HG02642 (cell line): ENCODE measurements around the gene IQUB.
"Not testable (repeated sequence)": the region's sequence is repeated elsewhere in the genome, so short reads cannot be mapped to it uniquely, and the experiment has no call there.

Experiments
- ATAC-seq: cut with Tn5 transposase; IDR thresholded peaks from one replicate; pipeline ENCODE4 v1.9.1; 2021; ENCODE audit warnings: mild to moderate bottlenecking; ENCODE audit not compliant: unreplicated experiment, poor library complexity

IQUB gene

DNA sequence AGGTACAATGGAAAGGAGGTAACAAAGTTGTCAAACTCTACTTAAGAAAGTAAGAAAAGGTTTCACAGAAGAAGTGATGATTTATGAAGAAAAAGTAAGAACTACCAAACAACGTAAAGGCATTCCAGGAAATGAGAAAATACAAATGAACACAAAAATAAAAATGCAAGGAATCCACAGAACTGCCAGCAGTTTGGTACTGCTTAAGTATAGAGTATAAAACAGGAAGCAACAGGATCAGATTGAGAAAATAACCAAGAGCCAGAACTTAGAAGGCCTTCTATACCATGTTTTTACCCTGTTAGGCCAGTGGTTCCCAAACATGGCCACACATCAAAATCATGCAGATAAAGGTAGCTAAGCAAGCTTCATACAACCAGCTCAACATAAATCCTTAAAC, 14.0 kb upstream of the IQUB start:
- ATAC-seq = no peak

DNA sequence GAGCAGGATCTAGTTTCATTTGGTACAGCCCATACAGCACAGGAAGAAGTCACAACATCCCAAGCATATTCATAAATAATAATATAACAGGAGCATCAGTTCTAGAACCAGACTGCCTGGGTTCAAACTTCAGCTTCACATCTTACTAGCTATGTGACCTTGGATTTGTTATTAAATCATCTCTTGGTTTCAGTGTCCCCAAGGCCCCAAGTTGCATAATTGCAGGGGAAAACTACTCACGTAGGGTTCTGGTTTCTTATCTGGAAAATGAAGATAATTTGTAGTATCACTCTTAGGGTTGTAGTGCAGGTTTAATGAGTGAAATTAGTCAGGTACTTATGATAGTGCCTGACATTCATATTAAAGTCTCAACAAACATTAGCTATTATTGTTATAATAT, 5.5 kb upstream of the IQUB start:
- no peak for ATAC-seq

DNA sequence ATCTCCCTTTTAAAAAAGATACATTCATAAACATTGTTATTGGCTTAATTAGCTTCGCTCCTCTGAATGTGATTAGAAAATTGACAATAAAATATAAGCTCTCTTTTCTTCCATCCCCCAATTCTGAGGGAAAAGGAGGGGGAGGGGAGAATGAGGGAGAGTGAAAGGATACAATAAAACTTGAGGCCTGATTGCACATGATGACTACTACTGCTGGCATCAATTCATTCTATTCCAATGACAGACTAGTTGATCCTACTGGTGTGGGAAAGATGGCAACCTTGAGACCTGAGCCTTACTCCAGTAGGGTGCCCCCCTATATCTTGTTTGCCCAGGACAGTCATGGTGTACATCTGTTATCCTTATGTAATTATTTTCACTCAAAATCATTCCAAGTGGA, 4.5 kb upstream of the IQUB start:
- ATAC-seq = no peak

DNA sequence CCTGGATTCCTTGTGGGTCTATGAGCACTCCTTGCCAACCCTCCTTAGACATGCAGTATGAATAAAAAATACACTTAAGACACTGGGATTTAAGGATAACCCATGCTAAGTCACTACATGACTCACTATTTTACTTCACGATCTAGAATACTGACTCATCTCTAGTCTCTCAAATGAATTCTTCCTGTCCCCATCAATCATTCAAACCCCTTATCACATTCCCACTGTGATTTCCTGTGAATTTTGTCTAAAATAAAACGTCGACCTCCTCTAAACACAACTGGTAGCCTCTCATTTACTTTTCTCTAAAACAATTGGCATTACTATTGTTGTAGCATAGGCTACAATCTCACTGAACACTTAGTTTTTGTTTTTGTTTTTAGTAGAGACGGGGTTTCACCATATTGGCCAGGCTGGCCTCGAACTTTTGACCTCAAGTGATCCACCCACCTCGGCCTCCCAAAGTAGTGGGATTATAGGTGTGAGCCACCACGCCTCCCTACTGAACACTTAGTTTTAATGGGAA, 3.9 kb upstream of the IQUB start:
- no peak for ATAC-seq

DNA sequence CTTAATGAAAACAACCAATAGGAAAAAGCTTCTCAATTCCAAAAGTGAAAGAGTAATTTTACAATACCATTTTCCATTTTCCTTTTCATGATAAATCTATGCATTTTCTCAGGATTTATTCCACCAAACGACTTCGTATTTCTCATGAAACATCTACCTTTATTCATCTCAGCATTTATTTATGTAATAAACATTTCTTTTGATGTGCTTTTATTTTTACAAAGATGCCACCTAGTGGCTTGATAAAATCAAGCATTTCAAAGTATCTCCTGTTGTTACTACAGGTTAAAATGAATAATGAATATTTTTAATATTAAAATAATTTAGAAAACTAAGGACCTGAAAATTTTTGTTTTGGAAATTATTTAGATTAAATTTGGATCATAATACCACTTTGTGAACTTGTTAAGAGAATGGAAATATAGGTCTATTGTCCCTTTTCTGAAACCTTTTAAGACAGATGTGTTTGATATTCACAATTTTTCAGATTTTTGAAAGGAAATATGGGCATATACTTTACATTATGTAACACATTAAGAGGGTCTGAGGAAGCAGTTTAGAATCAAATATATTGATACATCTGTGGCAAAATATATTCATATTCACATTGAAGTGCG, 2.7 kb upstream of the IQUB start:
- no peak for ATAC-seq

DNA sequence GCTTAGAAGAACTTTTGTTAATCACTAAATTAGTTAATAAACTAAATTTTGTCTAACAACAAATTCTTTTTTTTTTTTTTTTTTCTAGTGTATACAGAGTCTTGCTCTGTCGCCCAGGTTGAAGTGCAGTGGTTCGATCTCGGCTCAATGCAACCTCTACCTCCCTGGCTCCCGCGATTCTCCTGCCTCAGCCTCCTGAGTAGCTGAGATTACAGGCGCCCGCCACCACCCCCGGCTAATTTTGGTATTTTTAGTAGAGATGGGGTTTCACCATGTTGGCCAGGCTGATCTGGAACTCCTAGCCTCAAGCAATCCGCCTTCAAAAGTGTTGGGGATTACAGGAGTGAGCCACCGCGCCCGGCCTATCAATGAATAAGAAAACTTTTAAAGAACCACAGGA, 1.1 kb upstream of the IQUB start:
- no peak for ATAC-seq

DNA sequence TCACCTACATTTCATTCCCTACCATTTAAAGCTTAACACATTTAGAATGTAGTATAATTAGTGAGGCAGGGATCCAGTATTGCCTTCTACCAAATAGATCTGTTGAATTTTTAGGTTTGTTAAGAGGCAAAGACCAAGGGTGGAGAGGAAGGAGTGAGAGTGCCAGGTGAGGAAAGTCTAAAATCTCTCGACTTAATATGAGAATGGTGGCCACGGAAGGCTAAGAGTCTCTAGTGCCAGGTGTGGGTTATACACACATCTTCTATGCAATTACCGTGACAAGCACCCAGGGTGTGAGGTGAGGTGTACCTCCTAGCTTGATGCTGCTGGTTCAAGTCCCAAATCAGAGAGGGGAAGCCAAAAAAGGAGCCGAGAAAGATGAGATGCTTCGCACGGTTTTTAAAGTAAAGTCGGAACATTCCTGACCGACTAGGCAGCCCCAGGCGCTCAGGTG, 439 bp downstream of the IQUB start:
- peak; percentile 17 for ATAC-seq

DNA sequence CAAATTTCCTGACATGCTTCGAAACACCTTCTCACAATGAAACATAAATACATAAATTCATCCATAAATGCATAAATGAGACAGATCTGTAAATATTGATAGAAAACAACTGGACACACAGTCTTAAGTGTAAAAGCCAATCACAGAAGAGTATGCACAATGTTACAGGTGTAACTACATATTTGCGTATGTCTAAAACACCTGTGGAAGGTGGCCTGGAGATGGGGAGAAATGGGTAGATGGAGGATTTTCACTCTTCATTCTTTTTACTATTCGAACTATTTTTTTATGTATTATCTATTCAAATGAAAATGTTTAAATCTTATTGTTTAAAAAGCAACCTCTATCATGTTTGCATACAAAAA, 860 bp downstream of the IQUB start:
- ATAC-seq = no peak

DNA sequence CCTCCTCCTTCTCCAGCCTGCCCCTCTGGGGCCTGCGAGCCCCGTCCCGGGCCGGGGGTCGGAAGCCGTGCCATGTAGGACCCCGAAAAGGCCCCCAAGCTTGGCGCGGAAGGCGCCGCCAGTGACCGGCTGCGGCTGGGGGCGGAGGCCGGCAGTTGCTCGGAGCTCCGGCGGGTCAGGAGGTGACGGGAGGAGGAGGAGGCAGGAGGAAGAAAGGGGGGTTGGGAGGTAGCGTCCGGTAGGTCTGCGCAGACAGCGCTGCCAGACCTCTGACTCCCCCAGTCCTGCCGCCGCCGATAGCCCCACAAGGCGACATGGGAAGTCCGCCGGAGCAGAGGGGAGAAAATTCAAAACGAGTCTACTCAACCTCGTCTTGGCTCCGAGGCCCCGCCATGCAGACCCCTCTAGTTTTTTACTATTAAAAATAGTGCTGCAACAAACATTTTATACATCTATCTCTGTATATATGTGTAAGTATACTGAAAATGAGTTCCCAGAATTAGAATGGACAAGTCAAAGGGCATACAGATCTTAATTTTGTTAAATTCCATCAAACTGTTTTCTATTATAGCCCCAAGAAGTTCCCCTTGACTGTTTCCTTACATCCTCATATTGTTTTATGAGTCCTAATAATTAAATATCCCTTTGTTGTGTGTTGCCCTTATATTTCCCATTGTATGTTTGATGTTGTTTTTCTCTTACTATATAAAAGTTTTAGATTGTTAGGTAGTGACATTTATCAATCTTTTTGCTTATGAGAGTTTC, 1.4 kb downstream of the IQUB start:
- peak; percentile 41 for ATAC-seq

DNA sequence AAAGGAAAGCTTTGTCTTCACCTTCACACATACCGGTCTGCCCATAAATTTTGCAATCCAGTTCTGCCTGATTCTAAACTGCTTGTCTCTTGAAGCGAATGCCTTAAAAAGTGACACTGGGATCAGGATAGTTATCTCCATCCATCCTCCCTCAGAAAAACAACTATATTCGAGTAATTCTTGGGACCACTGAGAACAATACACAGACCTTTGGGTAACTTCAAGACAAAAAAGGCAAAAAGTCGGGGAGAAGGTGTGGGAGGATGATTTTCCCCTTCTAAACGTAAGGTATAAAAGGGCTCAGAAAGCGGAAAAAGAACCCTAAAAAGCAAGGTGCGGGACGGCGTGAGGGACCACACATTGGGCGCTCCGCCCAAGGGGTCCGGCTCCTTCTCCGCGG, 2.1 kb downstream of the IQUB start:
- ATAC-seq = not testable (repeated sequence)

DNA sequence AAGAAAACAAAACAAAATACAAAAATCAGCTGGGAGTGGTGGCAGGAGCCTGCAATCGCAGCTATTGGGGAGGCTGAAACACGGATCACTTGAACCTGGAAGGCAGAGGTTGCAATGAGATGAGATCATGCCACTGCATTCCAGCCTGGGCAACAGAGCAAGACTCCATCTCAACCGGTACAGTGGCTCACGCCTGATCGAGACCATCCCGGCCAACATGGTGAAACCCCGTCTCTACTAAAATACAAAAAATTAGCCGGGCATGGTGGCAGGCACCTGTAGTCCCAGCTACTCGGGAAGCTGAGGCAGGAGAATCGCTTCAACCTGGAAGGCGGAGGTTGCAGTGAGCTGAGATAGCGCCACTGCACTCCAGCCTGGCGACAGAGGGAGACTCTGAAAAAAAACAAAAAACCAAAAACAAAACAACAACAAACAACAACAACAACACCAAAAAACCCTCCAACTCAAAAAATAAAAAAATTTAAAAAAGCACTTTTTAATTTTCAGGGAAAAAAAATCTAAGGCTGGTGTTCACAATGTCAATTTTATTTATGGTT, 4.3 kb downstream of the IQUB start:
- ATAC-seq = not testable (repeated sequence)

DNA sequence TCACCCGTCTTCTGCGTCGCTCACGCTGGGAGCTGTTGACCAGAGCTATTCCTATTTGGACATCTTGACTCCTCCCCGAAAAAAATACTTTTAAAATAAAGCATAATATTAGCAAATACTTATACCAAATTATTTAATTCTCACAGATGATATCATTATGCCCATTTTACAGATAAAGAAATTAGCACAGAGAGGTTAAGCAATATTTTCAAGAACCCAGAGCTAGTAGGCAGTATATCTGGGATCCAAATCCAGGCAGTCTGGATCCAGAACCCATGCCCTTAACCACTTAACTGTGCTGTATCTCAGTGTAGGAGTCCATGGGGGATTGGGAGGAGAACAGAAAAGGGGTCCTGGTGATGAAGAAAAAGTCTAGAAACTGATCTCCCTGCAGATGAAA, 6.1 kb downstream of the IQUB start:
- ATAC-seq = no peak

DNA sequence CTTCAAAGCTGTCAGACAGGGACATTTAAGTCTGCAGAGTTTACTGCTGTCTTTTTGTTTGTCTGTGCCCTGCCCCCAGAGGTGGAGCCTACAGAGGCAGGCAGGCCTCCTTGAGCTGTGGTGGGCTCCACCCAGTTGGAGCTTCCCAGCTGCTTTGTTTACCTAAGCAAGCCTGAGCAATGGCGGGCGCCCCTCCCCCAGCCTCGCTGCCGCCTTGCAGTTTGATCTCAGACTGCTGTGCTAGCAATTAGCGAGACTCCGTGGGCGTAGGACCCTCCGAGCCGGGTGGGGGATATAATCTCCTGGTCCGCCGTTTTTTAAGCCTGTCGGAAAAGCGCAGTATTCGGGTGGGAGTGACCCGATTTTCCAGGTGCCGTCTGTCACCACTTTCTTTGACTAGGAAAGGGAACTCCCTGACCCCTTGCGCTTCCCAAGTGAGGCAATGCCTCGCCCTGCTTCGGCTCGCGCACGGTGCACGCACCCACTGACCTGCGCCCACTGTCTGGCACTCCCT, 6.6 kb downstream of the IQUB start:
- ATAC-seq = not testable (repeated sequence)

DNA sequence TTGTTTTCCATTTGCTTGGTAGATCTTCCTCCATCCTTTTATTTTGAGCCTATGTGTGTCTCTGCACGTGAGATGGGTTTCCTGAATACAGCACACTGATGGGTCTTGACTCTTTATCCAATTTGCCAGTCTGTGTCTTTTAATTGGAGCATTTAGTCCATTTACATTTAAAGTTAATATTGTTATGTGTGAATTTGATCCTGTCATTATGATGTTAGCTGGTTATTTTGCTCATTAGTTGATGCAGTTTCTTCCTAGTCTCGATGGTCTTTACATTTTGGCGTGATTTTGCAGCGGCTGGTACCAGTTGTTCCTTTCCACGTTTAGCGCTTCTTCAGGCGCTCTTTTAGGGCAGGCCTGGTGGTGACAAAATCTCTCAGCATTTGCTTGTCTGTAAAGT, 7.9 kb downstream of the IQUB start:
- not testable (repeated sequence) for ATAC-seq

DNA sequence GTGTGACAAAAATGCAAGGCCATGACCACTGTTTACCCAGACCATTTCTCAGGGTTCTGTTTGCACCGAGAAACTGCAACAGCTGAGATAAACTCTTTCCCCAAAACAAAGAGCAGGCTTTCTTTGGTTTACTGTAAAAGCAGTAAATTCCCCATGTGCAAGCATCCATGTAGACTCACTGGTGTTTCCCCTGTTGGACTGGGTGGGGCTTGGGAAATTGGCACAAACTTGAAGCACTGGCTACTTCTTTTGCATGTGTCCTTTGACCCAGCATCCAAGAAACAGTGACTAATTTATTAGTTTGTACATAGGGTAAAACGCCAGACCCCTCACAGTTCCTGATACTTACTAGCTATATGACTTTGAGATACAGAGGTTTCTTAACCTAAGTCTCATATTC, 12.3 kb downstream of the IQUB start:
- no peak for ATAC-seq

DNA sequence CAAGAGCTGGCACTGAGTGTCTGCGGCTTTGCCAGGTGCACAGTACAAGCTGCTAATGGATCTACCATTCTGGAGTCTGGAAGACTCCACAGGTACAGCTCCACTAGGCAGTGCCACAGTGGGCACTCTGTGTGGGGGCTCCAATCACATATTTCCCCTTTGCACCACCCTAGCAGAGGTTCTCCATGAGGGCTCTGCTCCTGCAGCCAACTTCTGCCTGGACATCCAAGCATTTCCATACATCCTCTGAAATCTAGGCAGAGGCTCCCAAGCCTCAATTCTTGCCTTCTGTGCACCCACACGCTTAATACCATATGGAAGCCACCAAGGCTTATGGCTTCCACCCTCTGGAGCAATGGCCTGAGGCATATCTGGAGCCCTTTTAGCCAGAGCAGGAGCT, 29.2 kb downstream of the IQUB start:
- no peak for ATAC-seq

DNA sequence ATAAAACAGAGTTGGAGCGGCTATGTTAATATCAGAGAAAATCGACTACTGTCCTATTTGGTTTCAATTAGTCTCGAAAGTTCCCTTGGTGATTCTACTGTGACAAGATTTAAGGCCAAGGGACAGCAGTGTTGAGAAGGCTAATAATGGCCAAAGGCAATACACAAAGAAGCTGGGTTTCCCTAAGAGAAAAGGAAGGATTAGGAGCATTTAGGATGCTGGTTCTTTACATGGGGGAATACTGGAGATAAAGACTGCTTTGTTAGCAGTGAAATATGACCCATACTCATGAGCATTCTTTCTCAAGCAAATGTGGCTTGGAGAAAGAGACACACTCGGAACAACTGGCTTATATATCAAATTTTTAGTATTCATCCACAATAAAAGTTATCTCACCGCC, 32.2 kb downstream of the IQUB start:
- no peak for ATAC-seq

DNA sequence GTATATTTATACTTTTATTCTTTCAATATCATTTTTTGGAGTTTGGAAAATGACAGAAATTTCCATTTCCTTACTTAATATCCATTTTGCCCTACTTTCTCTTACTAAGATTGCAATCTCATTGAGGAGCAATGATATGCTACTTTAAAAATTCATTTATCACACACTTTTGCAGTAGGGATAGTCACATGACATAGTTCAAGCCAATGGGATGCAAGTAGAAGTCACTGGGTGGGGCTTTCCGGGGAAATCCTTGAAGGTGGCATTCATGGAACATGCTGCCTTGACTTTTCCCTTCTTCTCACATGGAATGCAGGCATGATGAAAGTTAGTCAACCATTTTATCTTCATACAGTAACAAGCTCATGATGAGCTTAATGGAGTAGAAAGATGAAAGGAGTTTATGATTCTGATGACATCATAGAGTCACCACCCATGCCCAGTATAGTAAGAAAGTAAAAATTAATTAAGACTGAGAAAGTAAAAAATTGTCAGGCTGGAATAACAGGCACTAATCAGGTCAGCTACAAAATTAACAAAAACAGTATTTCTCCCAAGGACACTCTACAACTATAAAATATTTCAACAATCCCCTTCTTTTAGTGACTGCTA, 33.4 kb downstream of the IQUB start:
- ATAC-seq = no peak

DNA sequence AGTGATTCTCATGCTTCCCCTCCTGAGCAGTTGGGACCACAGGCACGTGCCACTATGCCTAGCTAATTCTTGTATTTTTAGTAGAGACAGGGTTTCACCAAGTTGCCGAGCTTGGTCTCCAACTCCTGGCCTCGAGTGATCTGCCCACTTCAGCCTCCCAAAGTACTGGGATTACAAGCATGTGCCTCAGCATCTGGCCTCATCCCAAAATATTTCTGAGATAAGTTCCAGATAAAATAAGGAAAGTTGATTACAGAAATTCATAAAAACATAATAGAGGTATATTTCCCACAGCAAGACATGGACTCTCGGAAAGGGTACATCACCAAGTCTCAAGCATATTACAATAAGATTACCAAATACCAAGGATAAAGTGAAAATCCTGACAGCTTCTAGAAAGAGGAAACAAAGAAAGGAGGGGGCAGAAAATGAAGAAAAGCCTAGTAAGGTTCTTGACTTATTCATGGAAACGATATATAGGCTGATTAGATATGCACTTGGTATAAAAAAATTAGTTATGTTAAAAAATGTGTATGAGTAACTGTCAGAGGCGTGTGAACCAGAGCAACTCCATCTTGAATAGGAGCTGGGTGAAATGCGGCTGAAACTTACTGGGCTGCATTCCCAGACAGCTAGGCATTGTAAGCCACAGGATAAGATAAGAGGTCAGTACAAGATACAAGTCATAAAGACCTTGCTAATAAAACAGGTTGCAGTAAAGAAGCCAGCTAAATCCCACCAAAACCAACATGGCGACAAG, 35.0 kb downstream of the IQUB start:
- no peak for ATAC-seq

DNA sequence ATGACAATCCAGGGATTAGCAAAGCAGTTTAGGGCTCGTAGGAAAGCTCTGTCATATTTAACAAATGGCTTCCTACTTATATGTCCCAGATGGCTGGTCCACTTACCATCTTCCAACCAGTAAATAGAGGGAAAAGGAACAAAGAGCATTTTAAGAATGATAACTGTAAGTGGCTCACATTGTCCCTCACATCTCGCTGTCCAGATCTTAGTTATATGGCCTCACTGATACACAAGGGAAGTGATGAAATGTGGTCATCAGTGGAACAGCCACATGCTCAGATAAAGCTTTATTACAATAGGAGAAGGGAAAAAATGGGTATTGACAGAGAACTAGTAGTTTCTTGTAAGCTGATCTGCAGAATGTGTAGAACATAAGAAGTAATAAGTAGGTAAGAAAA, 35.8 kb downstream of the IQUB start:
- no peak for ATAC-seq
